CD1c-positive myeloid dendritic cell (primary cell): ENCODE measurements around the gene SLC10A1.

Experiments
- DNase-seq: peaks from one replicate; pipeline ENCODE4 v3.0.0-alpha.2; 2016; ENCODE audit errors: extremely low spot score

The SLC10A1 gene

GRCh38 chr14:69808919-69809808 lies 12.1 kb upstream of the SLC10A1 start:
- no peak for DNase-seq

GRCh38 chr14:69807192-69807591 lies 10.2 kb upstream of the SLC10A1 start:
- no peak for DNase-seq

- DNase-seq, result no peak
Measured at GRCh38 chr14:69804902-69805301, 7.9 kb upstream of the SLC10A1 start.

DNA sequence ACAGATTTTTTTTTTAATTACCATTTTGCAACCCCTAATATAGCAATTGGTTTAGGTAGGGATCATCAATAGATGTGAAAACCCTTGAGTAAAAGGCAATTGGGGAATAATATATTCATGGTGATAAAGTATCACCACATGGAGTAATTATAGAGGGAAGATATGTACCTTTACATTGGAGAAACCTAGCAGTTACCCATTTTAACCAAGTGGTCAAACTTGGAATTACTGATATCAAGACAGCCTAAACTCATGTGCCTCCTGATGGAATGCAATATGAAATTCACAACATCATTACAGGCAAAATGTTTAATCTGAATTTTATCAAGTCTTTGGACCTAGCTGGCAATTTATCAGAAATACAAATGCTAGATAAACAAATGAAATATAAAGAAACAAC lies 6.7 kb upstream of the SLC10A1 start:
- no peak for DNase-seq

GRCh38 chr14:69798339-69798735 lies 1.3 kb upstream of the SLC10A1 start:
- DNase-seq, result no peak

DNA sequence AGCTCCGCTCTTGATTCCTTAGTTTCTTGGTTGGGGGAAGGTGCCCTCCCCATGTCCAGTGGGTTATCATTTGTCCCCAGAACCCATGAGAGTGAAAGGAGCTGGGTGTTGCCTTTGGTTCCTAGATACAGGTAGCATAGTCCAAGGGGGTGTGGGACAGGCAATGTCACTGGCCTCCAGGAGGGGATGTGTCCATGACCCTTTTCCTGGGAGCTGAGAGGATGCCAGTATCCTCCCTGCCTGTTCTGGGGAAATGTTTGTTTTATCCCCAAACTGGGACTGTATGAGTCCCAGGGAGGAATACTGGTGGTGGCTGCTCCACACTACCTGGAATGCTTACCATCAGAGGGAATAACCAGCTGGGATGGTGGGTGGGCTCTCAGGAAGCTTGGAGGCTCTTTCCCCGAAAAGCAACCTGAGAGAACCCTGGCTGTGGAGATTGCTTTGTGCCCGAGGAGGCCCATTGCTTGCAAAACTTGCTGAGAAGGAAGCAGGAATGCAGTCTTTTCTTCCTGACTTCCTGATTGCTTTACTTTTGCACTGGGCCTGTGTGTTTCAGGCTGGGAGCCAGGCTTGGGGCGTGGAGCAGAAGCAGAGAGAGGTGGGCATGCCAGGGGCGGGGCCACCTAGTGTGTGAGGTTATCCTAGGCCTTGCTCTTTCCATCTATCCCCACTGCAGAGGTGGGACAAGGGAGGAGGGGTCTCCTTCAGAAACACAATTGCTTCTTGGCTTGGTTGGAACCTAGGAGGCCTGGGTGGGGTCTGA lies 715 bp upstream of the SLC10A1 start:
- DNase-seq, result no peak

DNA sequence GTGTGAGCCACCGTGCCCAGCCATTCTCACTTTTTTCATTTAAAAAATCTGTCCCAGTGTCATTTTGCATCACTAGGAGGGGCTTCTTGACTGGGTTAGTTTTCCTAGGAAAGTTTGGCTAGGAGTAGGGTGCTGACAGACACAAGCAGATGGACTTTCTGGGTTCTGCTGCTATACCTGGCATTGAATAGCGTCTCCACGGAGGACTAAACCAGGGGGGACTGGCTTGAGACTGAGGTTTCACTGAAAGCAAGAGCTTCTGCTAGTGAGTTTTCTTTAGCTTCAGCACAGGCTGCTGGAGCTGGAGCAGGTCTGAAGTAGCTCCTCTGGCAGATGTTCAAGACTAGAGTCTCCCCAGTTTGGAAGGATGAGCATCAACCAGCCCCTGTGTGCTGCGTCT lies 1.4 kb downstream of the SLC10A1 start:
- no peak for DNase-seq

GRCh38 chr14:69794791-69795190 lies 2.2 kb downstream of the SLC10A1 start:
- DNase-seq, result no peak

GRCh38 chr14:69792887-69793421 lies 4.1 kb downstream of the SLC10A1 start:
- DNase-seq, result no peak

DNA sequence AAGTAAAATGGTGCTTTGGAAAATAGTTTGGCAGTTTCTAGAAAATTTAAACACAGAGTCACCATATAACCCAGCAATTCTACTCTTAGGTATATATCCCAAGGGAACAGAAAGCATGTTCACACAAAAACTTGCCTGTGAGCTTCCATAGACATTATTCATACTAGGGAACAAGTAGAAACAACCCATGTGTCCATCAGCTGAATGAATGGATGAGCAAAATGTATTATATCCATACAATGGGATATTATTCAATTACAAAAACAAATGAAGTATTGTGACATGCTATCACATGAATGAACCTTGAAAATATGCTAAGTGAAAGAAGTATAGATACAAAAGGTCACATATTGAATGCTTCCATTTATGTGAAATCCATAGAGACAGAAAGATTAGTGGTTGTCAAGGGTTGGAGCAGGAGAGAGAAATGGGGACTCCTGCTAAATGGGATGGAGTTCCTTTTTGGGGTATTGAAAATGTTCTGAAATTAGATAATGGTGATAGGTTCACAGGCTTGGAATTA lies 7.9 kb downstream of the SLC10A1 start:
- DNase-seq, result no peak

GRCh38 chr14:69786603-69787002 lies 10.4 kb downstream of the SLC10A1 start:
- no peak for DNase-seq

DNA sequence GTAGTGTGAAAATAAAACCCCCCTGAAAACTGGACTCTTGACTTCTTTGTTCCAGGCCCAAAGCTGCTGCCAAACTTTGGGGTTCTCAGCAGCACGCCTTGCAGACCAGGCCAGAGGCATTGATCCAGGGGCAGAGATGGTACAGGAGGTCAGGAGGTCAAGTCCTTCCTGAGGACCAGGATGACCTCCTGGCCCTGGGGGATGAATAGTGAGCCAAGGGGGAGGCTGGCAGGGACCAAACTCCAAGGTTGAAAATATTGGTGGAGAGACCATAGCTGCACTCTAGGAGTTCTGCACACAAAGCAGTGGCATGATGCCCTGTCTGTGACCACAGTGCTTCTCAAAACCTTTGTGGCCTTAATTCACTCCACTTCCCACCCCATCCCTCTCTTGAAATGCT lies 12.1 kb downstream of the SLC10A1 start:
- DNase-seq, result no peak

- DNase-seq, result no peak
Measured at GRCh38 chr14:69780952-69781351, 16.1 kb downstream of the SLC10A1 start.

DNA sequence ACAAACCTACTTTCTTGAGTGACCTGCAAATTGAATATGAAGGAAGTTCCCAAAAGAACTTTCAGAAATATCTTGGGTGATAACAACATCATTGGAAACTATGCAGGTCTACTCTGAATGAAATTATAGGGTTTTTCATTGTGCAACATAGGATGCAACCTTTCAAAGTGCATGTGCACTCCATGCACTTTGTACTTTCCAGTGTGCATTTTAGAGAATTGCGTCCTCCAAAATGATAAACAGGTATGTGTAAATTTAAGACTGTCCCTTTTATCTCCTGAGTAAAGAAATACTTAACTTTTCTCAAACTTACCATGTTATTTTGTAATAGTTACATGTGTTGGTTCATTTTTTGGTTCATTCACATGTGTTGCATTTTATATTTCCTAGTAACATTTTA lies 16.9 kb downstream of the SLC10A1 start:
- no peak for DNase-seq

DNA sequence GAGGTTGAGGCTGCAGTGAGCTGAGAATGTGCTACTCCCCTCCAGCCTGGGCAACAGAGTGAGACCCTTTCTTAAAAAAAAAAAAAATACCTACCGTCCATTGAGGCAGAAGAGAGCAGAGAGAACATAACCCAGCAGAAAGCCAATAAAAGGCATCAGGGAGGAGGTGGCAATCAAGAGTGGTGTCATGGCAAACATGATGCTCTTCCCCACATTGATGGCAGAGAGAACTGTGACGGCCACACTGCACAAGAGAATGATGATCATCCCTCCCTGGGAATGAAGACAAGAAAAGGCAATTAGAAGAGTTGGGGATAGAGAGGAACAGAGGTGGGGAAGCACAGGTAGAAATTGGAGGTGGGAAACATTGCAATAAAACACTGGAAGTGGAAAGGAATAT lies 18.0 kb downstream of the SLC10A1 start:
- DNase-seq, result no peak

- no peak for DNase-seq
Measured at GRCh38 chr14:69776875-69777453, 20.1 kb downstream of the SLC10A1 start.

- no peak for DNase-seq
Measured at GRCh38 chr14:69775012-69775411, 22.0 kb downstream of the SLC10A1 start.

GRCh38 chr14:69773571-69774276 lies 23.3 kb downstream of the SLC10A1 start:
- no peak for DNase-seq

- DNase-seq, result no peak
Measured at GRCh38 chr14:69772082-69773017, 24.7 kb downstream of the SLC10A1 start.

DNA sequence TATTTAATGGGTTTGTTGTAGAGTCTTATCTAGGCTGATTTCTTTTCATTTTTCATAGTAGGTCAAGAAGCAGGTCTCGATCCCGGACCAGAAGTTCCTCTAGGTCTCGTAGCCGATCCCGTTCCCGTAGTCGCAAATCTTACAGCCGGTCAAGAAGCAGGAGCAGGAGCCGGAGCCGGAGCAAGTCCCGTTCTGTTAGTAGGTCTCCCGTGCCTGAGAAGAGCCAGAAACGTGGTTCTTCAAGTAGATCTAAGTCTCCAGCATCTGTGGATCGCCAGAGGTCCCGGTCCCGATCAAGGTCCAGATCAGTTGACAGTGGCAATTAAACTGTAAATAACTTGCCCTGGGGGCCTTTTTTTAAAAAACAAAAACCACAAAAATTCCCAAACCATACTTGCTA lies 25.9 kb downstream of the SLC10A1 start:
- no peak for DNase-seq
